ENCODE results near the gene SRRT. TPM values are rescaled to one million over a fixed set of nuclear protein-coding genes. Genes with fewer than 3 reads are reported as not detected.

The SRRT gene
- total and polyA plus RNA-seq, 2 of the 4 experiments (the other 2 are of a cell fraction), result 41.4 to 93.5 TPM

- TF ChIP-seq USF2 (IDR thresholded peaks at IDR 0.05; ENCODE audit: low read depth, low read length) (no peak), MAFK (IDR thresholded peaks at IDR 0.05; ENCODE audit: low read depth, low read length) (no peak), CHD1 (IDR thresholded peaks at IDR 0.05; ENCODE audit: low read depth, low read length) (no peak), MXI1 (IDR thresholded peaks at IDR 0.05; ENCODE audit: borderline replicate concordance, low read depth, low read length) (no peak)
Measured at GRCh38 chr7:100839361-100839760, 35.5 kb upstream of the SRRT start (continued).

- H3K56ac ChIP-seq (ENCODE audit: extremely low read depth, insufficient read depth, low read length), result no peak overlapping the region
- DNase-seq (no peak), ATAC-seq (ENCODE audit: low read depth) (no peak)
- no peak overlapping the region for H3K14ac ChIP-seq (replicated peaks; ENCODE audit: low read depth, low read length)
- H4K8ac ChIP-seq (ENCODE audit: low read depth in 2 of 2, low read length in 2 of 2), result no peak overlapping the region
- ChIA-PET CTCF (interaction anchor here (1.3 kb wide), 1 partner anchor 135 kb away, joined by 3 read pairs; the partner anchor contains the start of gene POP7), POLR2A (ENCODE audit: unreplicated experiment) (no interaction called here)
- no peak overlapping the region for H2BK5ac ChIP-seq (ENCODE audit: low read depth, low read length, poor library complexity, severe bottlenecking)
- H3K36me3 ChIP-seq (ENCODE audit: control insufficient read depth, insufficient read depth, low read length), result no peaks in the 10 kb centered on the region
- no peak overlapping the region; the same call in 1 of the 2 replicates for H4K5ac ChIP-seq (ENCODE audit: low read depth, low read length)
- H2BK20ac ChIP-seq (ENCODE audit: low read depth, low read length), result no peak overlapping the region
- no peak overlapping the region for H3K4me2 ChIP-seq (ENCODE audit: low read depth, low read length)
- no peaks in the 10 kb centered on the region for H3K4me1 ChIP-seq (ENCODE audit: control insufficient read depth, insufficient read depth, low read length)
- no peak overlapping the region for H2BK120ac ChIP-seq (ENCODE audit: low read depth, low read length)
- H3K9ac ChIP-seq (ENCODE audit: low read depth, low read length), result no peak overlapping the region
- in situ Hi-C loops (cut with MboI; ENCODE audit: low sequenced_read_pairs), result no loop called here
- no peaks in the 10 kb centered on the region for H3K9me3 ChIP-seq (ENCODE audit: control insufficient read depth, insufficient read depth, low read length)
- H2AFZ ChIP-seq (replicated peaks; ENCODE audit: low read length, poor library complexity), result no peak overlapping the region
- no peak overlapping the region for H3K18ac ChIP-seq (ENCODE audit: low read depth, low read length)
- H3K27ac ChIP-seq (ENCODE audit: insufficient read depth, low read length), result no peak overlapping the region
- H3K4ac ChIP-seq (ENCODE audit: low read depth, low read length), result no peak overlapping the region
- H4K91ac ChIP-seq (ENCODE audit: insufficient read depth, low read depth, low read length), result no peak overlapping the region
- H3K27me3 ChIP-seq (ENCODE audit: control insufficient read depth, insufficient read depth, low read length), result no peaks in the 10 kb centered on the region
- no peaks in the 10 kb centered on the region; a peak in 1 of 4 replicates for H3K79me1 ChIP-seq (ENCODE audit: low read depth in 1 of 2, low read length in 2 of 2)
- no peak overlapping the region for H2AK5ac ChIP-seq (ENCODE audit: low read depth, low read length)
- no peak overlapping the region for H3K4me3 ChIP-seq (ENCODE audit: insufficient read depth, low read depth, low read length)
- no peaks in the 10 kb centered on the region for H4K20me1 ChIP-seq (ENCODE audit: insufficient read depth, low read length)
- no peaks in the 10 kb centered on the region; the same call in 1 of the 2 replicates for H3K9me1 ChIP-seq (ENCODE audit: insufficient read depth, low read length)
- intact Hi-C loops (cut with micrococcal nuclease), result no loop called here
- no CpG with 5 or more reads among the region's 8 CpGs for WGBS, 2 experiments (ENCODE audit: extremely low coverage in 2 of 2, insufficient read length in 1 of 2)
- H3K23ac ChIP-seq (ENCODE audit: low read depth, low read length), result no peak overlapping the region
- H2AK9ac ChIP-seq (replicated peaks; ENCODE audit: low read depth, low read length, poor library complexity), result no peak overlapping the region
- no peak overlapping the region for H2BK15ac ChIP-seq (ENCODE audit: low read depth, low read length)
- dilution Hi-C loops (cut with HindIII; ENCODE audit: low sequenced_read_pairs, unreplicated experiment), result no loop called here
- no TSS peak for BruUV-seq (replicated peaks)
- TF ChIP-seq RCOR1 (IDR thresholded peaks at IDR 0.05; ENCODE audit: insufficient replicate concordance, low read length) (no peak), BHLHE40 (IDR thresholded peaks at IDR 0.05; ENCODE audit: low read depth, low read length) (no peak), RAD21 (IDR thresholded peaks at IDR 0.05; ENCODE audit: low read length) (no peak), CTCF (conservative IDR thresholded peaks at IDR 0.05; ENCODE audit: low read depth, low read length) (no peak), CHD1 (IDR thresholded peaks at IDR 0.05; ENCODE audit: low read depth, low read length) (no peak), FOS (IDR thresholded peaks at IDR 0.05; ENCODE audit: low read depth, low read length) (no peak), POLR2A (IDR thresholded peaks at IDR 0.05; ENCODE audit: low read depth, low read length) (no peak), MAFK (IDR thresholded peaks at IDR 0.05; ENCODE audit: low read depth, low read length) (no peak), ELK1 (IDR thresholded peaks at IDR 0.05; ENCODE audit: borderline replicate concordance, low read depth, low read length) (no peak), RFX5 (IDR thresholded peaks at IDR 0.05; ENCODE audit: low read depth, low read length) (no peak), MXI1 (IDR thresholded peaks at IDR 0.05; ENCODE audit: borderline replicate concordance, low read depth, low read length) (no peak)
Measured at GRCh38 chr7:100840470-100841100, 34.3 kb upstream of the SRRT start.
